Mucosa of rectum (tissue), 2 donors: ENCODE data around the gene ARID2.

Source experiments
- H3K27ac ChIP-seq, 2 donors: one replicate each; pipeline ENCODE4 v1.7.0; 2013; ENCODE audit warnings: inconsistent platforms in 2 of 2, low read depth in 2 of 2, low read length in 2 of 2
- H3K27me3 ChIP-seq, 2 donors: one replicate each; pipeline ENCODE4 v1.7.0; 2013; ENCODE audit warnings: low read length in 2 of 2; ENCODE audit not compliant: control insufficient read depth in 2 of 2, insufficient read depth in 2 of 2
- H3K36me3 ChIP-seq, 2 donors: one replicate each; pipeline ENCODE4 v1.7.0; 2013; ENCODE audit warnings: low read length in 2 of 2; ENCODE audit not compliant: control insufficient read depth in 2 of 2, insufficient read depth in 2 of 2
- H3K4me1 ChIP-seq, 2 donors: one replicate each; pipeline ENCODE4 v1.7.0; 2013; ENCODE audit warnings: low read length in 2 of 2, mild to moderate bottlenecking in 1 of 2; ENCODE audit not compliant: control insufficient read depth in 2 of 2, insufficient read depth in 2 of 2
- H3K4me3 ChIP-seq, 2 donors: one replicate each; pipeline ENCODE4 v1.7.0; 2013; ENCODE audit warnings: low read length in 2 of 2
- H3K9ac ChIP-seq, 2 donors: one replicate each; pipeline ENCODE4 v1.7.0; 2013; ENCODE audit warnings: low read length in 2 of 2, low read depth in 1 of 2, mild to moderate bottlenecking in 1 of 2
- H3K9me3 ChIP-seq, 2 donors: one replicate each; pipeline ENCODE4 v1.7.0; 2013; ENCODE audit warnings: low read length in 2 of 2; ENCODE audit not compliant: control insufficient read depth in 2 of 2
- donor health status: healthy.
- donor health status: Normal muscosa, but diverticular disease.

Gene ARID2, protein sequence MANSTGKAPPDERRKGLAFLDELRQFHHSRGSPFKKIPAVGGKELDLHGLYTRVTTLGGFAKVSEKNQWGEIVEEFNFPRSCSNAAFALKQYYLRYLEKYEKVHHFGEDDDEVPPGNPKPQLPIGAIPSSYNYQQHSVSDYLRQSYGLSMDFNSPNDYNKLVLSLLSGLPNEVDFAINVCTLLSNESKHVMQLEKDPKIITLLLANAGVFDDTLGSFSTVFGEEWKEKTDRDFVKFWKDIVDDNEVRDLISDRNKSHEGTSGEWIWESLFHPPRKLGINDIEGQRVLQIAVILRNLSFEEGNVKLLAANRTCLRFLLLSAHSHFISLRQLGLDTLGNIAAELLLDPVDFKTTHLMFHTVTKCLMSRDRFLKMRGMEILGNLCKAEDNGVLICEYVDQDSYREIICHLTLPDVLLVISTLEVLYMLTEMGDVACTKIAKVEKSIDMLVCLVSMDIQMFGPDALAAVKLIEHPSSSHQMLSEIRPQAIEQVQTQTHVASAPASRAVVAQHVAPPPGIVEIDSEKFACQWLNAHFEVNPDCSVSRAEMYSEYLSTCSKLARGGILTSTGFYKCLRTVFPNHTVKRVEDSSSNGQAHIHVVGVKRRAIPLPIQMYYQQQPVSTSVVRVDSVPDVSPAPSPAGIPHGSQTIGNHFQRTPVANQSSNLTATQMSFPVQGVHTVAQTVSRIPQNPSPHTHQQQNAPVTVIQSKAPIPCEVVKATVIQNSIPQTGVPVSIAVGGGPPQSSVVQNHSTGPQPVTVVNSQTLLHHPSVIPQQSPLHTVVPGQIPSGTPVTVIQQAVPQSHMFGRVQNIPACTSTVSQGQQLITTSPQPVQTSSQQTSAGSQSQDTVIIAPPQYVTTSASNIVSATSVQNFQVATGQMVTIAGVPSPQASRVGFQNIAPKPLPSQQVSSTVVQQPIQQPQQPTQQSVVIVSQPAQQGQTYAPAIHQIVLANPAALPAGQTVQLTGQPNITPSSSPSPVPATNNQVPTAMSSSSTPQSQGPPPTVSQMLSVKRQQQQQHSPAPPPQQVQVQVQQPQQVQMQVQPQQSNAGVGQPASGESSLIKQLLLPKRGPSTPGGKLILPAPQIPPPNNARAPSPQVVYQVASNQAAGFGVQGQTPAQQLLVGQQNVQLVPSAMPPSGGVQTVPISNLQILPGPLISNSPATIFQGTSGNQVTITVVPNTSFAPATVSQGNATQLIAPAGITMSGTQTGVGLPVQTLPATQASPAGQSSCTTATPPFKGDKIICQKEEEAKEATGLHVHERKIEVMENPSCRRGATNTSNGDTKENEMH (N-terminal part only)

DNA sequence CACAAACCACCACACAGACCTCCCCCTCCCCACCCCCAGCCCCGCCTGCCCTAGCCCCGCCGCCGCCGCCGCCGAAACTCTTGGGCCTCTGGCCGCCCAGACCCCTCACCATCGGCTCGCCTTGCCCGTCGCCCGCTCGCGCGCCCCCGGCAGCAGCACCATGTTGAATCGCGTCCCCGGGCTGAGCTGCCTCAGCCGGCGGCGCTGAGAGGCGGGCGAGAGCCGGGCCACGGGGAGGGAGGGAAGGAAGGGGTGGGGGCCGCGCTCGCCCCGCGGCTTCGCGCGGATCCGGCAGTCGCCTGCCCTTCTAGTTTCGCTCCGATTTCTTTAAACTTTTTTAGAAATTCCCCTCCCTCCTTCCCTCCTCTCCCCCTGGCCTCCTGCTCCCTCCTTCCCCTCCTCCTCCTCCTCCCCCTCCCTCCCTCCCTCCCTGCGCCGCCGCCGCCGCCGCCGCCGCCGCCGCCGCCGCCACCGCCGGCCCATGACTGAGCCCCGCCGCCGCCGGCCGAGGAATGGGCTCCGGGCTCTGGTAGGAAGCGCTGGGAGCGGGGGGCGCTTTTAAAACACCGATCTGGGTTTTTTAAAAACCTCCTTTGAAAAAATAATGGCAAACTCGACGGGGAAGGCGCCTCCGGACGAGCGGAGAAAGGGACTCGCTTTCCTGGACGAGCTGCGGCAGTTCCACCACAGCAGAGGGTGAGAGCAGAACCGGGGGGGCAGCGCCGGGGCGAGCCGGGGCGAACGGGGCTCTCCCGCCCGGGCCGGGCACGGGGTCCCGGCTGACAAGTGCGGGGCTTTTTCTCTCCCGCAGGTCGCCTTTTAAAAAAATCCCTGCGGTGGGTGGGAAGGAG, at the start of gene ARID2:
Gene ARID2 (plus strand): TSS at position 474 of the 851 bp plus-strand sequence. CDS start 131 bp downstream, at position 605.
- Histone ChIP-seq H3K36me3 (no peaks in the 10 kb centered on the region), H3K9ac (peak within 1 kb of the TSS; percentile 94 to 97), H3K4me3 (peak within 1 kb of the TSS; percentile 94 to 95), H3K9me3 (no peaks in the 10 kb centered on the region), H3K27ac (peak within 1 kb of the TSS; percentile 98 to 99), H3K27me3 (no peaks in the 10 kb centered on the region), H3K4me1 (peaks cover 8 to 39% of the 10 kb centered on the region in 2 donors)

DNA sequence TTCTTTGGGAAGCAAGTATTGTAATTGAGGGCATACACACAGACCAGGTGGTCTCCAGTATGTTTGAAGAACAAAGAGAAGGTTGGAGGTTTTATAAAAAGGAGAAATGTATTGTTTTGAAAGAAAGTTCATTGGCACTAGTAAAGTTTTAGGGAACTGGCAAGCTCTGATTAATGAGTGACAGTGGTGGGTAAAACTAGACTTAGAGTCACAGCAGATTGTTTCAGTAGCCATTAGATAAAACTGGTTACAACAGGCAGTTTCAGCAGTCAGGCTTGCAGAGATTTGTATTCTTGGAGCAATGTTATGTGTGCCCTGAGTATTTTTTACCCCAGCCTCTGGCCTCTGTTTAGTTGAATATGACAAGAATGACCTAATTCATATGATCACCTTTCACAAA, 49.1 kb upstream of the ARID2 start:
- no peak overlapping the region for H3K27ac ChIP-seq
- H3K9ac ChIP-seq, result no peak overlapping the region
- H3K27me3 ChIP-seq, result no peaks in the 10 kb centered on the region
- no peaks in the 10 kb centered on the region for H3K9me3 ChIP-seq
- no peaks in the 10 kb centered on the region for H3K4me1 ChIP-seq
- no peak overlapping the region for H3K4me3 ChIP-seq
- H3K36me3 ChIP-seq, result no peaks in the 10 kb centered on the region

DNA sequence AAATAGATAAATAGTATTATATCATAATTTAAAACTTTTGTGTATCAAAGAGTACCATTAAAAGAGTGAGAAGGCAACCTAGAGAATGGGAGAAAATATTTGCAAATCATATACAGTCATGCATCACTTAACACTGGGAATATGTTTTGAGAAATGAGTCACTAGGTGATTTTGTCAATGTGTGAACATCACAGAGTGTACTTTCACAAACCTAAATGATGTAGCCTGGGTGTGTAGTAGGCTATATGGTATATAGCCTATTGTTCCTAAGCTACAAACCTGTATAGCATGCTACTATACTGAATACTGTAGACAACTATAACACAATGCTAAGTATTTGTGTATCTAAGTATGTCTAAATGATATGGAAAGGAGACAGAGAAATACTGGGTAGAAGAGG, 48.0 kb upstream of the ARID2 start:
- Histone ChIP-seq H3K27ac (no peak overlapping the region), H3K4me1 (no peaks in the 10 kb centered on the region), H3K9me3 (no peaks in the 10 kb centered on the region), H3K36me3 (no peaks in the 10 kb centered on the region), H3K9ac (no peak overlapping the region), H3K27me3 (no peaks in the 10 kb centered on the region), H3K4me3 (no peak overlapping the region)

DNA sequence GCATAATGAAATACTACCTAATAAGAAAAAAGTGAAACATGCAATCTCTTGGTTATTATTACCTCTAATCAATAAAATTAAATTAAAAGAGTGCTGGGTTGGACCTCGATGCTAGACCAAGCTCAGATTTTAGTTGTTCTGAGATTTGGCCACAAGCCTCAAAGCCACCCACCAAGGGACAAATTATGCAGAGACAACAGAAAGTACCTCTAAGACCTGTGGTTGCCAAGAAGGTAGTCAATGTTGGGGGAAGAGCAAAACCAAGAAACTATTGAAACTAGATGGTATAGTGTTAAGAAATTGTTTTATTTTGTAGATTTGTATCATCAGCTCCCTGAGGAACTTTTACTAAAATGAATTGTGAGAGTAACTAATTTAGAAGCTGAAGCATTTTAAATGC, 43.8 kb upstream of the ARID2 start:
- Histone ChIP-seq H3K36me3 (no peaks in the 10 kb centered on the region), H3K27me3 (no peaks in the 10 kb centered on the region), H3K9me3 (no peaks in the 10 kb centered on the region), H3K27ac (no peak overlapping the region), H3K9ac (no peak overlapping the region), H3K4me1 (no peaks in the 10 kb centered on the region), H3K4me3 (no peak overlapping the region)

DNA sequence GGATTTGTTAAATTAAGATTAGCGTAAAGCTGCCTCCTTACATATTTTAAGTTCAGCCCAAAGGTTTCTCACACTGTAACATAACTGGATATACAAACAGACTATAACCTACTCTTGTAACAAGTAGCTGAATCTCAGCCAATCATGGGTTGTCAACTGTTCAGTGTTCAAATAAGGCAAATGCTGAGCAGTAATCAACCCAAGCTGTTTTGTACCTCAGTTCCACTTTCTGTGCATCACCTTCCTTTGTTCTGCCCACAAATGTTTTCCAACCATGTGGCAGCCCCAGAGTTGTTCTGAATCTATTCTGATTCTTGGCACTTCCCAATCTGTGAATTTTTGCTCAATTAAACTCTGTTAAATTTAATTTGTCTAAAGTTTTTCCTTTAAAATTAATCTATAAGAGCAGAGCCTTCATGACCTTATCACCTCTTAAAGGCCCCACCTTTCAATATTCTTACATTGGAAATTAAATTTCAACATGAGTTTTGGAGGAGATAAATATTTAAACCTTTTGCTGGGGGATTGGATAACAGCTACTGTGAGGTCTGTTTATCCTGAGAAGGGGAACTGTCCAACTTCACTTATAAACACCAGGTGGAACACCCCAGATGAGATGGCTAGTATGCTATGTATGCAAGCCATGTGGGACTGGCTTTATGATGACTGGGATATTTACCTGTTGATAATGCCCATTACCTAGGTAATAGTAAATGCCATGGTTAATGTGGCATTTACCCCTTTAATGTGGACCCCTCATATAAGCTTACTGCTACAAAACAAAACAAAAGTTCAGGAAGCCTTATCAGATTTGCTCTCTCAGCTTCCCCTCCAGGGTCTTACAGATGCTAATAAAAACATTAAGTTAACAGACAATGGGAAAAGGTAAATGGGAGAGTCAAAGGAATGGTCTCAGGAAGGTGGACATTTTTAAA, 42.2 kb upstream of the ARID2 start:
- Histone ChIP-seq H3K36me3 (no peaks in the 10 kb centered on the region), H3K9me3 (no peaks in the 10 kb centered on the region), H3K27me3 (no peaks in the 10 kb centered on the region), H3K4me1 (no peaks in the 10 kb centered on the region), H3K27ac (no peak overlapping the region), H3K4me3 (no peak overlapping the region), H3K9ac (no peak overlapping the region)

DNA sequence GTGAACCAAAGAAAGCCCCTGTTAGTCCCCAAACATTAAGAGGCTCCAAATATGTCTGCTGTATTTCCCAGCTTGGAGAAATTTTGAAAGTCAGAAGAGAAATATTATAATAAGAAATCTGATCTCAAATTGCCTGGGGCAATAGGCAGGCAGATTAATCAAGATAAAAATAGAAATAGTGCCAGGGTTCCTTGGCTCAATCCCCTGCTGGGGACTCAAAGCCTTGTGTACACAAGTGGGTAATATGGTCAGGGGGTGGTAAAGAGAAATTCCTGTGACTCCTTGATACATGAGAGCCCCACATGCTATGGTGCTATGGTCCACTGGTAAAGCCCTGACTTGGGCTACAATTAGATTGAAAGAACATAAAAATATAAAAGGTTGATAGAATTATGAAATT, 41.3 kb upstream of the ARID2 start:
- Histone ChIP-seq H3K9me3 (no peaks in the 10 kb centered on the region), H3K9ac (no peak overlapping the region), H3K27me3 (no peaks in the 10 kb centered on the region), H3K4me3 (no peak overlapping the region), H3K36me3 (no peaks in the 10 kb centered on the region), H3K27ac (no peak overlapping the region), H3K4me1 (no peaks in the 10 kb centered on the region)

DNA sequence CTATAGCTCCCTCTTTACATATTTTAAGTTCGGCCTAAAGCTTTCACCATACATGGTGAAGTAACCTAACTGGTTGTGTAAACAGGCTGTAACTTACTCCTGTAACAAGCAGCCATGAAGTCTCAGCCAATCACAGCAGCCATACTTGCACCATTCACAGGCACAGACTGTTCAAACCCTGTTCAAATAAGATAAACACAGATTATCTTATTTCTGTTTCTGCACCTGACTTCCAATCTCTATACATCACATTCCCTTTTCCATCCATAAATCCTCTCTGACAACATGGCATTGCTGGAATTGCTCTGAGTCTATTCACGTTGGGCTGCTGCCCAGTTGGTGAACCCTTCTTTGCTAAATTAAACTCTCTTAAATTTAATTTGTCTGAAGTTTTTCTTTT, 34.5 kb upstream of the ARID2 start:
- Histone ChIP-seq H3K9ac (no peak overlapping the region), H3K36me3 (no peaks in the 10 kb centered on the region), H3K27ac (no peak overlapping the region), H3K27me3 (no peaks in the 10 kb centered on the region), H3K9me3 (no peaks in the 10 kb centered on the region), H3K4me1 (no peaks in the 10 kb centered on the region), H3K4me3 (no peak overlapping the region)

DNA sequence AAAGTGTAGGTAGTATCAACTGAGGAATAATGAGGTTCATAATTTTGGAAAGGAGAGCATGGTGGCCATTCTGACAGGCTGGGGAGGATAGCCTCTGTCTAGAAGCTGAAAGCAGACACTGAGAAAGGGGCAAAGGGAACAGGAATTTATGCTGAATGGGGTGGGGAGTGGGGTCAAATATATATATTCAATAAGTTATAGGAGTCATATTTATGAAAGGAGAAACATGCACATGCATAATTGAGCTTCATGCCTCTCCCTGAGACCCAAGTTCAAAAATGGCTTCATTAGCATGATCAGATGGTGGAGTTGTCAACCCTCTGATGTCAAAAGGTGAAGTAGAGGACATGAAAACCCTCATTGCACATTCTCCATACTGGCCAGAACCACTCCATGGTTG, 33.9 kb upstream of the ARID2 start:
- H3K9ac ChIP-seq, result no peak overlapping the region
- H3K4me3 ChIP-seq, result no peak overlapping the region
- no peaks in the 10 kb centered on the region for H3K27me3 ChIP-seq
- no peaks in the 10 kb centered on the region for H3K4me1 ChIP-seq
- no peak overlapping the region for H3K27ac ChIP-seq
- no peaks in the 10 kb centered on the region for H3K9me3 ChIP-seq
- no peaks in the 10 kb centered on the region for H3K36me3 ChIP-seq
